Measurements from ENCODE around the gene PPEF1.

Gene PPEF1

DNA sequence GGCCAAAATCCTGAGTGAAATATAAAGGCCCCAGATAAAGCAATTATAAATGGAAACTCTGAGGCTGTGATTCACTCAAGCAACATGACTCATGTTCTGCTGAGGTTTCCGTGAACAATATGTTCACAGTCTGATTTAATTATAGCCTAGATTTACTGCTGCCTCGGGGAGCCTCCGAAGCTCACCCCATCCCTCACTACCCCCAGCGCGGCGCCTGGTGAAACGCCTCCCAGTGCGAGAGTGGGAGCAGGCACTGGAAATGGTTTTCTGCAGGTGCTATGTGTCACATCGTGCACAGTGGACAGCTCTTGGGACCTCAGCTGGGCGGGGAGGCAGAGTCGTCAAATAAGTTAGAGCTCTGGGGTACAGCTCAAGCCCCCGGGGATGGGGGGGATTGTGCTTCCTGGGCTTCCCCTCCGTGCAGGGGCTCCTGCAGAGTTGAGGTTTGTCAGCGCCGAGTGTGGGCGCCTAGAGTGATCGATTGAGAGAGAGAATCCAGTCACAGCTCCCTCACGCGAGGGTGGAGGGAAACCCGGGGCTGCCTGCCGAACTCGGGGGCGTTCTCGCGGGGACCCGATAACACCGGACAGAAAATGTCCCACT lies 165.8 kb downstream of the PPEF1 start:
- DNase-seq (ENCODE audit: insufficient read length, low spot score) (no peak), FAIRE-seq (no peak)

DNA sequence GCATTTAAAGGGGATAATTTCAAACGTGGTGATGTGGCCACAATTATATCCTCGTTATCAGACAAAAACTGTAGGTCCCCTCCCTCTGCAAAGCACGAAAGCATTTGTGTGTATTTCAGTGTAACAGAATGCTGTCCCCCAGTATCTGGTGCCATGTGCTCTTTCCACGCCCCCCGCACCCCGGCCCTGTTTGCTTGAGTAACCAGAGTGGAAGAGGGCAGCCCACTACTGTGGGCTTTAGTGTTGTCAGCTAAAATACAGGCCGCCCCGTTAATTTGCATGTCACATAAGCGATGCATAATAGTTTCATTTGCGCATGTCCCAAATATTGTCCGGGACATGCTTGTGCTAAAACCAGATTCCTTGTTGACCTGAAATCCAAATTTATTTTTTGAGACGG lies 166.4 kb downstream of the PPEF1 start:
- TF ChIP-seq, protein P1, sequence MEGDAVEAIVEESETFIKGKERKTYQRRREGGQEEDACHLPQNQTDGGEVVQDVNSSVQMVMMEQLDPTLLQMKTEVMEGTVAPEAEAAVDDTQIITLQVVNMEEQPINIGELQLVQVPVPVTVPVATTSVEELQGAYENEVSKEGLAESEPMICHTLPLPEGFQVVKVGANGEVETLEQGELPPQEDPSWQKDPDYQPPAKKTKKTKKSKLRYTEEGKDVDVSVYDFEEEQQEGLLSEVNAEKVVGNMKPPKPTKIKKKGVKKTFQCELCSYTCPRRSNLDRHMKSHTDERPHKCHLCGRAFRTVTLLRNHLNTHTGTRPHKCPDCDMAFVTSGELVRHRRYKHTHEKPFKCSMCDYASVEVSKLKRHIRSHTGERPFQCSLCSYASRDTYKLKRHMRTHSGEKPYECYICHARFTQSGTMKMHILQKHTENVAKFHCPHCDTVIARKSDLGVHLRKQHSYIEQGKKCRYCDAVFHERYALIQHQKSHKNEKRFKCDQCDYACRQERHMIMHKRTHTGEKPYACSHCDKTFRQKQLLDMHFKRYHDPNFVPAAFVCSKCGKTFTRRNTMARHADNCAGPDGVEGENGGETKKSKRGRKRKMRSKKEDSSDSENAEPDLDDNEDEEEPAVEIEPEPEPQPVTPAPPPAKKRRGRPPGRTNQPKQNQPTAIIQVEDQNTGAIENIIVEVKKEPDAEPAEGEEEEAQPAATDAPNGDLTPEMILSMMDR (IDR thresholded peaks at IDR 0.05; ENCODE audit: insufficient read depth, missing control alignments), result no peak
- FAIRE-seq, result no peak
- DNase-seq (ENCODE audit: insufficient read length, low spot score), result no peak

More for the DNA sequence above, 165.8 kb downstream of the PPEF1 start:
- TF ChIP-seq, protein P1 (IDR thresholded peaks at IDR 0.05; ENCODE audit: insufficient read depth, missing control alignments), result no peak

DNA sequence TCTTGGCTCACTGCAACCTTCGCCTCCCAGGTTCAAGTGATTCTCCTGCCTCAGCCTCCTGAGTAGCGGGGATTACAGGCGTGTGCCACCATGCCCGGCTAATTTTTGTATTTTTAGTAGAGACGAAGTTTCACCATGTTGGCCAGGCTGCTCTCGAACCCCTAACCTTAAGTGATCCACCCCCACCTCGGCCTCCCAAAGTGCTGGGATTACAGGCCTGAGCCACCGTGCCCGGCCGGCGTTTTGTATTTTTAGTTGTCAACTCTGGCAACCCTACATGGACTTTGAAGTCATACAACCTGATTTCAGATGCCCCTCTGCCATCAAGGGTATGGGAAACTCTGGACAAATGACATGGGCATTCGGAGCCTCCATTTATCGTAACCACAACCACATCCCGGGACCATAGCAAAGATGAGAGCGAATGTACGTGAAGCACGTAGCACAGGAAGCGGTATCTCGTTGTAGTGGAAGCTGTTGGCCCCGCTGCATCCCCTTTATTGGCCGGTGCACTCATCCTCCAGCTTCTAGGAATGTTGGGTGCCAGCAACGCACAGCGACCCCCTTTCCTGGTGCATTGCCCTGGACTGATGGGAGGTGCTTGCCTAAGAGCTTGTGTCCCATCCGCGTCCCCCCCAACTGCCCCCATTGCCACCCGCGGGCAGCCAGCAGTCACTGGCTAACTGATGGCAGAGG lies 167.3 kb downstream of the PPEF1 start:
- no peak for FAIRE-seq
- no peak for DNase-seq (ENCODE audit: insufficient read length, low spot score)
- TF ChIP-seq, protein P1 (IDR thresholded peaks at IDR 0.05; ENCODE audit: insufficient read depth, missing control alignments), result no peak

DNA sequence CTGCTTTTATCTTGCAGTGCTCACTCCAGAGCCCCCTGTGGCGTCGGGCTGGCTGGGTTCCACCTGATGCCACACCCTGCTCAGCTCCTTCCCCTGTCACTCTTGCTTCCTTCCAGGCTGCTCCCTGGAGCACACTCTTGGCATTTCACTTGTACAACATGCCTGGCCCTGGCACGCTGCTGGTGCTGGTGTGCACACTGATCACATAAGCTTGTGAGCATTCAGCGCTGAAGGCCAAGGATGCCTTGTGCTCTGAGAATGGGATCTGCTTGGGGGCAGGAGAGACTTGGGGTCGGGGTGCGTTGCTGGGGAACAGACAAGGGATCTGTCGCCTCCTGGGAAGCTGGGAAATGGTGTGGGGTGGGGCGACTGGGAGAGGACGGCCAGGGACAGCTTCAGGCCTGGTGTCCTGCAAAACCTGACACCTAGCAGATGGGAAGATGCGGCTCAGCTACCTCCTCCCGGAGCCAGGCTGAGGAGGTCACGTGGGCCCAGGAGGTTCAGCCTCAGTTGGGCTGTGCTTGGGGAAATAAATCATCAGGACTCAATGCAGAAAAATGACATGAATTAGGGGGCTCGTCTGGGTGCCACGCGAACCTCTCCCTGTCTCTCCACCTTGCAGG lies 167.9 kb downstream of the PPEF1 start:
- FAIRE-seq, result no peak
- DNase-seq (ENCODE audit: insufficient read length, low spot score), result no peak
- TF ChIP-seq, protein P1 (IDR thresholded peaks at IDR 0.05; ENCODE audit: insufficient read depth, missing control alignments), result no peak

DNA sequence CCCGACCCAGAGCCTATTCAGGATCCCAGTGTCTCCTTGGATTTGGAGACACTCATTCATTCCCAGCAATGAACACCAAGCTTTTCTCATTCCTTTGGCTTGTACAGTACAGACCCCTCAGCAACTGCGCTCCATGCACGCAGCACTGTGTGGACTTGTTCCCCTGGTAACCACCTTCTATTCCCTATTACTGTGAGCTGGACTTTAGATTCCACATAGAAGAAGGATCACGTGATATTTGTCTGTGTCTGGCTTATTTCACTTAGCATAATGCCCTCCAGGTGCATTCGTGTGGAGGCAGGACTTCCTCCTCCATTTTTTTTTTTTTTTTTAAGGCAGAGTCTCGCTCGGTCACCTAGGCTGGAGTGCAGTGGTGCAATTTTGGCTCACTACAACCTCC lies 170.0 kb downstream of the PPEF1 start:
- TF ChIP-seq, protein P1 (IDR thresholded peaks at IDR 0.05; ENCODE audit: insufficient read depth, missing control alignments), result no peak
- DNase-seq (ENCODE audit: insufficient read length, low spot score) (no peak), FAIRE-seq (no peak)

All from D721Med (cell line).